ENCODE data around the gene SNRK.
"Not testable (repeated sequence)": the region's sequence is repeated elsewhere in the genome, so short reads cannot be mapped to it uniquely, and the experiment has no call there.

The SNRK gene

GRCh38 chr3:43348852-43349574, 62.7 kb downstream of the SNRK start:
- DNase-seq = no peak

GRCh38 chr3:43349716-43350115, 63.4 kb downstream of the SNRK start:
- no peak for DNase-seq

GRCh38 chr3:43353393-43353792, 67.1 kb downstream of the SNRK start:
- no peak for DNase-seq

- DNase-seq = no peak
Measured at GRCh38 chr3:43353923-43354670, 67.8 kb downstream of the SNRK start.

GRCh38 chr3:43356033-43356432, 69.7 kb downstream of the SNRK start:
- DNase-seq = not testable (repeated sequence)

GRCh38 chr3:43361077-43361476, 74.7 kb downstream of the SNRK start:
- DNase-seq = no peak

GRCh38 chr3:43362183-43362582, 75.8 kb downstream of the SNRK start:
- DNase-seq = no peak

GRCh38 chr3:43362961-43363360, 76.6 kb downstream of the SNRK start:
- DNase-seq = no peak

- DNase-seq = no peak
Measured at GRCh38 chr3:43363621-43364266, 77.4 kb downstream of the SNRK start.

- DNase-seq = no peak
Measured at GRCh38 chr3:43364494-43364893, 78.2 kb downstream of the SNRK start.

GRCh38 chr3:43364926-43365325, 78.6 kb downstream of the SNRK start:
- DNase-seq = no peak

GRCh38 chr3:43365601-43366305, 79.4 kb downstream of the SNRK start:
- DNase-seq = no peak

GRCh38 chr3:43366481-43366880, 80.1 kb downstream of the SNRK start:
- no peak for DNase-seq

- DNase-seq = no peak
Measured at GRCh38 chr3:43366885-43367284, 80.5 kb downstream of the SNRK start.

- no peak for DNase-seq
Measured at GRCh38 chr3:43369404-43370292, 83.3 kb downstream of the SNRK start.

- DNase-seq = no peak
Measured at GRCh38 chr3:43370293-43370980, 84.1 kb downstream of the SNRK start.

GRCh38 chr3:43371494-43371893, 85.2 kb downstream of the SNRK start:
- no peak for DNase-seq

- no peak for DNase-seq
Measured at GRCh38 chr3:43372007-43372740, 85.8 kb downstream of the SNRK start.

GRCh38 chr3:43372809-43373559, 86.6 kb downstream of the SNRK start:
- DNase-seq = no peak

- no peak for DNase-seq
Measured at GRCh38 chr3:43373560-43373928, 87.2 kb downstream of the SNRK start.

Data from NCI-H187 treated with DMSO at 0.1 percent for 48 hours (cell line).